Activated effector memory CD4-positive, alpha-beta T cell treated with anti-CD3 and anti-CD28 coated beads, Interleukin-2, amount 50 U/mL, for 16 hours (primary cell): ENCODE data around the gene GOLGA6L7.
A peak's percentile ranks its signal among the peaks of the same experiment; 100 is the strongest.
"Not testable (repeated sequence)": the region's sequence is repeated elsewhere in the genome, so short reads cannot be mapped to it uniquely, and the experiment has no call there.

Experiments used
- DNase-seq: peaks from one replicate; pipeline ENCODE4 v3.0.0-alpha.2; 2020

The GOLGA6L7 gene, protein sequence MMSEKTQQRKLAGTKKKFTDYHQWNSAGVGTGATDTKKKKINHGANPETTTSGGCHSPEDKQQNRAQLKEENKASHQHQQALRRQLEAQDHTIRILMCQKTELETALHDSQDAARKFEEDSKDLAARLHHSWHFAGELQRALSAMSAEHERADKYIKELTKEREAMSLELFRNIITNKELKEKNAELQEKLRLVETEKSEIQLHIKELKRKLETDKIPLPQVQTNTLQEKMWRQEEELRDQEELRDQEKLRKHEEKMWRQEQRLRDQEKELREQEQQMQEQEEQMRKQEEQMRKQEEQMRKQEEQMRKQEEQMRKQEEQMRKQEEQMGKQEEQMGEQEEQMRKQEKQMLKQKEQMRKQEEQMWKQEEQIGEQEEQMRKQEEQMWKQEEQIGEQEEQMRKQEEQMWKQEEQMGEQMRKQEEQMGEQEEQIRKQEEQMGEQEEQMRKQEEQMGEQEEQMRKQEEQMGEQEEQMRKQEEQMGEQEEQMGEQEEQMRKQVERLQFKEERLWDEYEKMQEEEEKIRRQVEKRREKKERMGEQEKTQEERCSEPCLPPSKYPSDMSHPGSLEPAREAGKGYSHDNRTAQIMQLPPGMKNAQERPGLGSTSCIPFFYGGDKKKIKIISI

GRCh38 chr15:28848521-28848920 lies at the start of gene GOLGA6L7:
Gene GOLGA6L7, minus strand, starts transcription at chr15:28848644. Its CDS starts 95 bp downstream, at chr15:28848549.
- not testable (repeated sequence) for DNase-seq

DNA sequence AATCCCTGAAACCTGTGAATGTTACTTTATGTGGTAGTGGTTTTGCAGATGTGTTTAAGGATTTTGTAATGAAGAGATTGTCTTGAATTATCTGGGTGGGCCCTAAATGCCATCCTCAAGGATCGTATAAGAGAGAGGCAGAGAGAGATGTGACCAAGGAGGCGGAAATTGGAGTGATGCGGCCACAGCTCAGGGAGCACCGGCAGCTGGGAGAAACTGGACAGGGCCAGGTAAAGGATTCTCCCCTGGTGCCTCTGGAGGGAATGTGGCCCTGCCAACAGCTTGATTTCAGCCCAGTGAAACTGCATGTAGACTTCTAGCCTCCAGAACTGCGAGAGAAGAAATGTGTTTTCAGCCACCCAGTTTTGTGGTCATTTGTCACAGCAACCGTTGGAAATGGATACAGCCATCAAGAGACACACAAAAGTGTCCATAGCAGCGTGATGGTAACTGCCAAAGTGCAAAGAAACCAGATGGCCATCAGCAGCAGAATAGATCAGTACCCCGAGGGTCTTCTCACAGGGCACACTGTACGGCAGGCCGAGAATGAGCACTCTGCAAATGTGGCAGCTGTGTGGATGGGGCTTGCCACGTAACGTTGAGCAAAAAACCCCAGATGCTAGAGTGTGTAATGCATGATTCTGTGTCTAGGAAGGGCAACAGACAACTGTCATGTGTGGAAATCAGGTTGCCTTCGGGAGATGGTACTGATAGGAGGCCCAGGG lies 49.6 kb upstream of the GOLGA6L7 start:
- no peak for DNase-seq

- no peak for DNase-seq
Observed at GRCh38 chr15:28896951-28897350, 48.5 kb upstream of the GOLGA6L7 start.

DNA sequence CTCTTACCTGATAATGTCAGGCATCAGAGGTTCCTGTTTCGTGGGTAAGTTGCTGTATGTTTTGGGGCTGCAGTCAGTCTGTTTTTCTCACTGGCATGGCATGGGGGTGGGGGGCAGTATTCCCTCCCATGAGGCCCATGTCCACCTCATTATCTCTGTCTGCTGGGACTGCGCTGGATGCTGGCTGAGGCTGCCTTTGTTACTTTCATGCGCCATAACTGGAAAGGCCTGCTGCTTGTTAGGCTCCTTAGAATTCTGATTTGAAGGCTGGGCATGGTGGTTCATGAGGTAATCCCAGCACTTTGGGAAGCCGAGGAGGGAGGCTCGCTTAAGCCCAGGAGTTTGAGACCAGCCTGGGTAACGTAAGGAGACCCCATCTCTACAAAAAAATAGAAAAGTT lies 47.1 kb upstream of the GOLGA6L7 start:
- no peak for DNase-seq

DNA sequence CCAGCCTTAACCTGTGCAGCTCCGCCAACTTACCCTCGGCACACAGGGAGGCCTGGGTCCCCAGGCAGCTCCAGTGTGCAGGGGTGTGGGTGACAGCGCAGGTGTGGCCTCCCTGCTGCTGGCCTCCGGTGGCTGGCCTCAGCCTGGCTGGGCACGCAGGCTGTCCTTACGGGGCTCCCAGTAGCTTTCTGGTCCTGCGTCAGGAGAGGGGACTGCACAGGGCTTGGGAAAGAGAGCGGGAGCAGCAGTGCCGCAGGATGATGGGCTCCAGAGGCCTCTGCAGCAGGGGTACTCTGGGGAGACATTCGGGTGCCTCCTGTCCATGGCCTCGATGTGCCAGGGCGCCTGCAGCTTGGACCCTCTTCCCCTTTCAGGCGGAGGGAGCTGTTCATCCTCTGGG lies 46.7 kb upstream of the GOLGA6L7 start:
- DNase-seq = no peak

DNA sequence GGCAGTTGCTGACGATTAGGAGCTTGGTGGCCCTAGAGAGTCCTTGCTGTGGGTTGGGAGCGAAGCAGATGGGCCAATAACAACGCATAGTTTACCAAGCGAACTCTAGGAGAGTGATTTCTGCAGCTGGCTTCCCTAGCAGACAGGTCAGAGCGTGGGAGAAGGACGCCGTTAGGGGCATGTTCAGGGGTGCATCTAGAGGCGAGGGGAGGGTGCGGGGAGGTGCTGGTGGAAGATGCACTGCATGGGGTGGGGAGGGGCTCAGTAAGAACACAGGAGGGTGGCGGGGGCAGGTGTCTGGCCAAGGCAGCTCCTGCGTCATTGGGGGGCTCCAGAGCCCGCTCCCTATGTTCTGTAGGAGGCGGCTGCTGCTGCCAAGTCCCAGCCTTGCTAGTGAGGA lies 46.2 kb upstream of the GOLGA6L7 start:
- no peak for DNase-seq

- DNase-seq = no peak
Observed at GRCh38 chr15:28892789-28893610, 44.6 kb upstream of the GOLGA6L7 start.

GRCh38 chr15:28891588-28891987 lies 43.1 kb upstream of the GOLGA6L7 start:
- no peak for DNase-seq

DNA sequence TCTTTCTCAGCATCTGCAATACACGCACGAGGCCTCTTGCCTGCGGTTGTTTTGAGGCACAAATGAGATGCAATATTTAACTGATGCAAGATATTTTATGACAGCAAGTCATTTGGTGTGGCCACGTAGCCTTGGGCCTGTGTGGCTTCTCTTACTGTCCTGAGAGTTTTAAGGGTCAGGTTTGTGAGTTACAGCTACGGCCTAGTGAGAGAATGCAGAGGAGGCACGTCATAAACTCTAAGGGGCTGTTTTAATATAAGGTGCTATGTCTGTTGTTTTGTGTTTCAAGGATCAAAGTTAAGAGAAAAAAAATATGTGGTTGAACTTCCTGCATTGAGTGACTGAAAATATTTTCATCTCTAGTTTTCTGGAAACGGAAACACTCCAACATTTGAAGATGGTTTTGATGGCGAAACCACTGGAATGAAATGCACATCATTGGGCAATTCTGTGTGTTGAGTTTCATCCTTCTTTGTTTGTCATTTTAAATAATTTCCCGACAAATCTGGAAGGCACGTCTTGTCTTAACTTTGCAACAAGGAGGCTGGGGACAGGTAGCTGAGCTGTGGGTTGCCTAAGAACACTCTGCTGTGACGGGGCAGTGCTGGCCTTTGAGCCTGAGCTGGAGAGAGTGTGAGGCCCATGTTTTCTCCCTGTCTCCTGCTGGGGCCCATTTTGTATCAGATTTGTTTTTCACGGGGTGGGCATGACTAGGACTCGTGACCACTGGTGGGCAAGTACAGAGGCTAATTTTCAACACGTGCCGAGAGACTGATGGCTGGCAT lies 42.5 kb upstream of the GOLGA6L7 start:
- no peak for DNase-seq

- not testable (repeated sequence) for DNase-seq
Observed at GRCh38 chr15:28890291-28890690, 41.8 kb upstream of the GOLGA6L7 start.

GRCh38 chr15:28889871-28890270 lies 41.4 kb upstream of the GOLGA6L7 start:
- DNase-seq = not testable (repeated sequence)

- peak; percentile 55 for DNase-seq
Observed at GRCh38 chr15:28889346-28889745, 40.9 kb upstream of the GOLGA6L7 start.

GRCh38 chr15:28888900-28889299 lies 40.5 kb upstream of the GOLGA6L7 start:
- no peak for DNase-seq

GRCh38 chr15:28888302-28888894 lies 40.0 kb upstream of the GOLGA6L7 start:
- DNase-seq = peak; percentile 60

GRCh38 chr15:28887339-28888174 lies 39.1 kb upstream of the GOLGA6L7 start:
- DNase-seq = peak; percentile 55

- DNase-seq = peak; percentile 60
Observed at GRCh38 chr15:28886431-28887338, 38.2 kb upstream of the GOLGA6L7 start.

DNA sequence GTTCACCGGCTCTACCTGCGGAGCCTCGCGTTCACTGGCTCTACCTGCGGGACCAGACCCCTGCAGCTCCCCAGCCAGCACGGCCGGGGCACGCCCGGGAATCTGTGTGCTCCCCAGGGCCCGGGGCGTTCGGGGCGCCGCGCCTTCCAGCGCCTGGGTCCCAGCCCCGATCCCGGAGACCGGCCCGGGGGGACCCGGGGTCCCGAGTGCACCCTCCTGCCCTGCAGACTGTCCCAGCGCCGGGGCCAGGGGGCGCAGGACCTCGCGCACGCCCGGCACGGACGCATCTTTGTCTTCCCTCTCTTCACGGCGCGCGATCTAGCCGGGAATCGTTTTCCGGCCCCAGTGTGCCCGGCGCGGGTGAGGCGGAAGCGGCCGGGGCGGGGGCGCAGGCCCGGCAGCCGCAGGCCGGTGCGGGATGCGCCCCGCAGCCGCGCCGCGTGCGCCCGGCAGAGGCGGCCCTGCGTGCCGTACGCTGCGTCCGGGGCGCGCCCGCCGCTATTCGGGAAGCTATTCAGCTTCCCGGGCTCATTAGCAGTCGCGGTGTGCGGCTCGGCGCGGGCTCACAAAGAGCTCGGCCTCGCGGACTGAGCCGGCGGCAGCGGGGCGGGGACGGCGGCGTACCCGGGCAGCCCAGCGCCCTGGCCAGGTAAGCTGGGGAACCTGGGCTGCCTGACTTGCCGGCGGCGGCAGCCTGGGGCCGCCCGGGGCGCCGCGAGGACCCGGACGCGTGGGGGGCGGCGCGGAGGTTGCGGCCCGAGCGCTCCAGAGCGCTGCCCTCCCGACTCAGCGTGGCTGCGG lies 37.4 kb upstream of the GOLGA6L7 start, which contains the start of gene APBA2:
TSS of gene APBA2 (plus strand) at position 345 of the 801 bp plus-strand sequence. CDS start 167,911 bp downstream, outside the sequence.
- peak; percentile 75 for DNase-seq

DNA sequence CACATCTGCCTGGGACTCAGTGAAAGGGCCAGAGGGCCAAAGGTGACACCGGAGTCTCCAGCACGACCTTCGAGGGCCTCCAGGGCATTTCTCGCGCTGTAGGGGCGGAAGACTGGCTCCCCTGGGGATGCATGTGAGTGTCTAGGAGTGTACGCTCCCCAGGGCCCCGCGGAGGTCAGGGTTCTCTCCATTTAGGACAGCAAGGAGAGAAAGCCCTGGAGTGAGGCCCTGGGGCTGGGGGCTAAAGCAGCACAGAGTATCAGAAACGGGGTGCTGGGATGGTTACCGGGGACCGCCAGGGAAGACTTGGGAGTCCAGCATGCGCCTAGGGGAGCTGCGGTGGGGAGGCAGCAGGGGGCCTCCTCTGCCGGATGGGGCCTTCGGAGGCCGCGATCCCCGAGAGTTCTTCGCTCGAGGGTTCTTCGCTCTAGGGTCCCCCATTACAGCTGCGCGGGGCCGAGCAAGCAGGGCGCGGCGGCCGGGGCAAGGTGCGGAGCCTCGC lies 36.7 kb upstream of the GOLGA6L7 start:
- no peak for DNase-seq
